HG03457 (cell line): ENCODE results near the gene PHTF2.

Source experiments
- ATAC-seq: cut with Tn5 transposase; IDR thresholded peaks from one replicate; pipeline ENCODE4 v1.9.1; 2021; ENCODE audit warnings: moderate number of reproducible peaks; ENCODE audit not compliant: unreplicated experiment

Gene PHTF2

GRCh38 chr7:77918676-77919075, 120.1 kb downstream of the PHTF2 start:
- ATAC-seq, result no peak

GRCh38 chr7:77923419-77923818, 124.8 kb downstream of the PHTF2 start:
- no peak for ATAC-seq

GRCh38 chr7:77930496-77930895, 131.9 kb downstream of the PHTF2 start:
- no peak for ATAC-seq

GRCh38 chr7:77931841-77932240, 133.3 kb downstream of the PHTF2 start:
- no peak for ATAC-seq

- ATAC-seq, result no peak
These were observed 134.8 kb downstream of the PHTF2 start for GRCh38 chr7:77933394-77933793.

- ATAC-seq, result no peak
These were observed 137.2 kb downstream of the PHTF2 start for GRCh38 chr7:77935652-77936348.

- ATAC-seq, result no peak
These were observed 142.1 kb downstream of the PHTF2 start for GRCh38 chr7:77940647-77941046.

- no peak for ATAC-seq
These were observed 143.9 kb downstream of the PHTF2 start for GRCh38 chr7:77942431-77942830.

GRCh38 chr7:77944183-77945182, 145.9 kb downstream of the PHTF2 start:
- no peak for ATAC-seq

GRCh38 chr7:77950548-77950947, 152.0 kb downstream of the PHTF2 start:
- ATAC-seq, result no peak

- ATAC-seq, result no peak
These were observed 156.4 kb downstream of the PHTF2 start for GRCh38 chr7:77954773-77955555.

GRCh38 chr7:77958436-77958835, 159.9 kb downstream of the PHTF2 start:
- no peak for ATAC-seq

GRCh38 chr7:77959080-77959479, 160.5 kb downstream of the PHTF2 start:
- ATAC-seq, result no peak

- ATAC-seq, result no peak
These were observed 161.8 kb downstream of the PHTF2 start for GRCh38 chr7:77960336-77960735.

- no peak for ATAC-seq
These were observed 168.9 kb downstream of the PHTF2 start for GRCh38 chr7:77967429-77967828.

- no peak for ATAC-seq
These were observed 173.2 kb downstream of the PHTF2 start for GRCh38 chr7:77971726-77972125.

GRCh38 chr7:77975672-77976480, 177.3 kb downstream of the PHTF2 start:
- ATAC-seq, result no peak

GRCh38 chr7:77979219-77979618, 180.6 kb downstream of the PHTF2 start:
- ATAC-seq, result no peak

GRCh38 chr7:77980087-77980713, 181.6 kb downstream of the PHTF2 start:
- ATAC-seq, result no peak
